Fibroblast of the aortic adventitia (primary cell): ENCODE results near the gene PEX11G. TPM values are rescaled to one million over a fixed set of nuclear protein-coding genes. Genes with fewer than 3 reads are reported as not detected.

Source experiments
- DNase-seq: peaks from one replicate; pipeline ENCODE4 v3.0.0-alpha.2; 2010; ENCODE audit warnings: low read depth
- H3K4me3 ChIP-seq: 2 replicates; pipeline ENCODE4 v1.5.1; 2011; ENCODE audit warnings: low read depth, mild to moderate bottlenecking, control low read depth, low read length, moderate library complexity
- total RNA-seq: library from RNA; depleted of rRNA; stranded (reverse); fragments of >200 nt; gene quantifications from 2 replicates; pipeline ENCODE4 v1.2.3, GENCODE V29; 2012; ENCODE audit warnings: low replicate concordance
- TF ChIP-seq, protein P1 (sequence below): IDR thresholded peaks from 2 replicates; pipeline ENCODE4 v1.5.1; 2011; ENCODE audit warnings: mild to moderate bottlenecking, low read length, control low read depth, inconsistent platforms; ENCODE audit not compliant: insufficient read depth

PEX11G gene
- total RNA-seq, 1 donor: 1.6 TPM

DNA sequence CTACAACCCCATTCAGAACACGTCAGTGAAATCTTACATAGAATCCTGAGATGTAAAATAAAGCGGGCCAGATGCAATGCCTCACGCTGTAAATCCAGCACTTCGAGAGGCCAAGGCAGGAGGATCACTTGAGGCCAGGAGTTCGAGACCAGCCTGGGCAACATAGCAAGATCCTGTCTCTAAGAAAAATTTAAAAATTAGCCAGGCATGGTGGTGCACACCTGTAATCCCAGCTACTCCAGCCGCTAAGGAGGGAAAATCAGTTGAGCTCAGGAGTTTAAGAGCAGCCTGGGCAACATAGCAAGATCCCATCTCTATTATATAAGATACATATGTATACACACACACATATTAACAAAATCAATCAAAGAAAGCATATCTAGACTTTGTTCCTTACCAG is 41.2 kb downstream of the PEX11G start:
- no peak overlapping the region for H3K4me3 ChIP-seq
- TF ChIP-seq, protein P1, sequence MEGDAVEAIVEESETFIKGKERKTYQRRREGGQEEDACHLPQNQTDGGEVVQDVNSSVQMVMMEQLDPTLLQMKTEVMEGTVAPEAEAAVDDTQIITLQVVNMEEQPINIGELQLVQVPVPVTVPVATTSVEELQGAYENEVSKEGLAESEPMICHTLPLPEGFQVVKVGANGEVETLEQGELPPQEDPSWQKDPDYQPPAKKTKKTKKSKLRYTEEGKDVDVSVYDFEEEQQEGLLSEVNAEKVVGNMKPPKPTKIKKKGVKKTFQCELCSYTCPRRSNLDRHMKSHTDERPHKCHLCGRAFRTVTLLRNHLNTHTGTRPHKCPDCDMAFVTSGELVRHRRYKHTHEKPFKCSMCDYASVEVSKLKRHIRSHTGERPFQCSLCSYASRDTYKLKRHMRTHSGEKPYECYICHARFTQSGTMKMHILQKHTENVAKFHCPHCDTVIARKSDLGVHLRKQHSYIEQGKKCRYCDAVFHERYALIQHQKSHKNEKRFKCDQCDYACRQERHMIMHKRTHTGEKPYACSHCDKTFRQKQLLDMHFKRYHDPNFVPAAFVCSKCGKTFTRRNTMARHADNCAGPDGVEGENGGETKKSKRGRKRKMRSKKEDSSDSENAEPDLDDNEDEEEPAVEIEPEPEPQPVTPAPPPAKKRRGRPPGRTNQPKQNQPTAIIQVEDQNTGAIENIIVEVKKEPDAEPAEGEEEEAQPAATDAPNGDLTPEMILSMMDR: no peak
- DNase-seq: no peak

- no peak overlapping the region for H3K4me3 ChIP-seq
- DNase-seq: no peak
- TF ChIP-seq, protein P1: no peak
These were observed 43.7 kb downstream of the PEX11G start for GRCh38 chr19:7445104-7445503.

DNA sequence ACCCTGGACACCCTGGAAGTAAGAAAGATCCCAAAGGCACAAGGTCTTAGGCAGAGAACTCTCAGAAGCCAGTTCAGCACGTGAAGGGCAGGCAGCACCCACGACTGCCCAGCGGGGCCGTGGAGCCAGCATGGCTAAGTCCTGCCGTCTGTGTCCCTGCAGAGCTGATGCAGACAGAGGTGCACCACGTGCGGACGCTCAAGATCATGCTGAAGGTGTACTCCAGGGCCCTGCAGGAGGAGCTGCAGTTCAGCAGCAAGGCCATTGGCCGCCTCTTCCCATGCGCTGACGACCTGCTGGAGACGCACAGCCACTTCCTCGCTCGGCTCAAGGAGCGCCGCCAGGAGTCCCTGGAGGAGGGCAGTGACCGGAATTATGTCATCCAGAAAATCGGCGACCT is 44.8 kb downstream of the PEX11G start:
- H3K4me3 ChIP-seq: no peak overlapping the region
- TF ChIP-seq, protein P1: no peak
- DNase-seq: no peak

- DNase-seq: no peak
- TF ChIP-seq, protein P1: no peak
- no peak overlapping the region for H3K4me3 ChIP-seq
These were observed 46.4 kb downstream of the PEX11G start for GRCh38 chr19:7442423-7442822.

DNA sequence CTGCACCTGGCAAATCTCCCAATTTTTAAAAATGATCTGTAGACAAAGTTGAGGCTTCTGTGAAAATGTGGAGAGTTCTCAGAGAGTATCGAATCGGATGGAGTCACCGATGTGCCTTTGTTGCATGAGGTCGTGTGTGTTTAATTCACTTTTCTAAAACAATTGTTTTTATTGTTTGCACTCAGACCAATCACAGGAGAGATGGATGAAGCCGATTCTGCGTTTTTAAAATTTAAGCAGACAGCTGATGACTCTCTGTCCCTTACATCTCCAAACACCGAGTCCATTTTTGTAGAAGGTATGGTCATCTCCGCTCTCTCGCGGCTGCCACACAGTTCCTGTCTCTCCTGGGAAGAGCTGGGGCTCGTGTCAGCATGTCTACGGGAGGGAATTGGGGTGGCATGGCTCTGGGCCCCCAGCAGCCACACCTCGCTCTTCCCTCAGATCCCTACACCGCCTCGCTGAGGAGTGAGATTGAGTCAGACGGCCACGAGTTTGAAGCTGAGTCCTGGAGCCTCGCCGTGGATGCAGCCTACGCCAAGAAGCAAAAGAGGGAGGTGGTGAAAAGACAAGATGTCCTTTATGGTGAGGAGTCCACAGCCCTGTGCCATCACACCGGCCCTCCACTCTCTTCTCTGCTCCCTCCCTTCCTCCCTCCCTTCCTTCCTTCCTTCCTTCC is 47.2 kb downstream of the PEX11G start:
- TF ChIP-seq, protein P1: no peak
- H3K4me3 ChIP-seq: no peak overlapping the region
- no peak for DNase-seq

- H3K4me3 ChIP-seq: no peak overlapping the region
- no peak for DNase-seq
- TF ChIP-seq, protein P1: no peak
These were observed 48.5 kb downstream of the PEX11G start for GRCh38 chr19:7440188-7440975.
